Transverse colon (tissue), 4 donors: ENCODE data around the gene C1orf159.

ENCODE experiments used
- CTCF ChIP-seq, 5 experiments: fragments of 200-600 bp in 3 of 5; fragments of 450-650 bp in 2 of 5; sonication (generic) in 3 of 5; IDR thresholded peaks; 1 replicate in 2 of 5; 2 replicates in 3 of 5; pipeline ENCODE4 v1.5.1; 2016 to 2017; ENCODE audit warnings: antibody characterized with exemption in 5 of 5, inconsistent platforms in 3 of 5, mild to moderate bottlenecking in 2 of 5, moderate library complexity in 1 of 5
- POLR2AphosphoS5 ChIP-seq, 3 donors: sonication (generic); formaldehyde crosslinking; IDR thresholded peaks; one replicate each; pipeline ENCODE4 v1.6.1; 2016; ENCODE audit warnings: antibody characterized with exemption in 3 of 3

DNA sequence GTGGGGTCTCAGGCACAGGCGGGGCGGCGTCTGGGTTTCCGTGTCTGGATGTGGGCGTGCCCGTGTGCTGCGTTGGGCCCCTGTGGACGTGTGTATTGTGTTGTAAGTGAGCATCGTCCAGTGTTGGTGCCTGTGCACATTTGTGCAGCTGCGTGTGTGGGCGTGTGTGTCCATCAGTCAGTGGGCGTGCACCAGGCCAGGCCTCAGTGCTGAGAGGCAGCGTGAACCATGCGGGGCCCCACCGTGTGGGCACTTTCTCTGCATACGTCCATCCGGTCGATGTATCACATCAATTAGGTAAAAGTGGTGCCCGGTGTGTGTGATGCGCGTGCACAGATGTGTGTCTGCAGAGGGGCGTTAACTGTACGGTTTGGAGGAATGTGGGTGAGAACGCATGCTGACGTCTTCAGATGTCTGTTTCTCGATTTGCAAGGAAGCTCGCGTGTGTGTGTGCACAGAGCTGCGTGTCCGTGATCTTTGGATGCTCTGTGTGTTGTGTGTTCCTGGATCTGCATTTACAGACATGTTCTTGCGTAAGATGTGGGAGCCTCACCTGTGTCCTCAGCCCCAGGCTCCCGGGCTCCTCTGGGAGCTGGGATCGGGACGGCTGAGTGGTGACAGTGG lies 71.3 kb downstream of the C1orf159 start:
- TF ChIP-seq CTCF (IDR thresholded peaks at IDR 0.05) = no peak
- TF ChIP-seq POLR2AphosphoS5 (IDR thresholded peaks at IDR 0.05) = no peak
